Breast epithelium (tissue), 3 donors: ENCODE measurements around the gene MRPS6.

Source experiments
- CTCF ChIP-seq, 3 donors: fragments of 450-650 bp; IDR thresholded peaks; one replicate each; pipeline ENCODE4 v1.5.1; 2016 to 2017; ENCODE audit warnings: antibody characterized with exemption in 3 of 3, mild to moderate bottlenecking in 3 of 3, moderate library complexity in 3 of 3
- POLR2A ChIP-seq: fragments of 450-650 bp; IDR thresholded peaks from one replicate; pipeline ENCODE4 v1.6.1; 2016; ENCODE audit warnings: antibody characterized with exemption, mild to moderate bottlenecking, moderate library complexity

GRCh38 chr21:34176448-34176847 lies 103.1 kb downstream of the MRPS6 start:
- TF ChIP-seq CTCF (IDR thresholded peaks at IDR 0.05) (no peak), POLR2A (no peak)
